H1 (cell line): Measurements from ENCODE around the gene CEP72. TPM values are rescaled to one million over a fixed set of nuclear protein-coding genes. Genes with fewer than 3 reads are reported as not detected.
"Not testable (repeated sequence)": the region's sequence is repeated elsewhere in the genome, so short reads cannot be mapped to it uniquely, and the experiment has no call there.

Experiments used
- CTCF ChIA-PET: fragments of 300-600 bp; sonication (Branson Sonifier 250); formaldehyde crosslinking; loops from one replicate; lab custom pipeline; 2021; ENCODE audit not compliant: partially characterized antibody; lab: Charles Lee
- POLR2A ChIA-PET: fragments of 300-600 bp; sonication (Branson Sonifier 250); formaldehyde crosslinking; loops from one replicate; lab custom pipeline; 2021; ENCODE audit warnings: inconsistent platforms; ENCODE audit not compliant: partially characterized antibody; lab: Charles Lee
- DNase-seq, 2 experiments: peaks; one replicate each; pipeline versions ENCODE4 v3.0.0 to v3.0.0-alpha.2; 2010 to 2022; ENCODE audit warnings: low spot score in 2 of 2, low read depth in 1 of 2, mixed read lengths in 1 of 2
- FAIRE-seq: peaks from 2 replicates; lab custom pipeline; 2011; peaks lifted over from hg19 to GRCh38; lab: Jason Lieb, UNC
- H2AFZ ChIP-seq: 2 replicates; pipeline ENCODE4 v1.8.1; 2012; ENCODE audit warnings: low read length, inconsistent platforms
- H2AK5ac ChIP-seq: 2 replicates; pipeline ENCODE4 v1.6.1; 2013; ENCODE audit warnings: low read depth, low read length
- H2BK120ac ChIP-seq: replicated peaks from 2 replicates; pipeline ENCODE3; 2013; ENCODE audit warnings: low read depth, low read length, inconsistent platforms
- H2BK12ac ChIP-seq: 2 replicates; pipeline ENCODE4 v1.6.1; 2013; ENCODE audit warnings: low read depth, low read length
- H2BK15ac ChIP-seq: 2 replicates; pipeline ENCODE4 v1.6.1; 2013; ENCODE audit warnings: low read length
- H2BK20ac ChIP-seq: 2 replicates; pipeline ENCODE4 v1.6.1; 2013; ENCODE audit warnings: low read length
- H2BK5ac ChIP-seq: 2 replicates; pipeline ENCODE4 v1.6.1; 2013; ENCODE audit warnings: low read depth, low read length
- H3K14ac ChIP-seq: 2 replicates; pipeline ENCODE4 v1.6.1; 2013; ENCODE audit warnings: inconsistent platforms; ENCODE audit not compliant: insufficient read length
- H3K18ac ChIP-seq: 2 replicates; pipeline ENCODE4 v1.6.1; 2013; ENCODE audit warnings: low read length; ENCODE audit errors: extremely low read depth
- H3K23ac ChIP-seq: 2 replicates; pipeline ENCODE4 v1.6.1; 2013; ENCODE audit warnings: inconsistent platforms; ENCODE audit not compliant: insufficient read length
- H3K23me2 ChIP-seq: 2 replicates; pipeline ENCODE4 v1.6.1; 2013; ENCODE audit warnings: low read depth, low read length
- H3K27ac ChIP-seq: 2 replicates; pipeline ENCODE4 v1.6.1; 2011; ENCODE audit warnings: low read depth, low read length, inconsistent platforms
- H3K27me3 ChIP-seq, 4 experiments: replicated peaks in 1 of 4; 1 replicate in 1 of 4; 2 replicates in 3 of 4; pipeline versions ENCODE4 v1.6.1 to v1.8.1; 2011 to 2013; ENCODE audit warnings: low read length in 3 of 4, mild to moderate bottlenecking in 3 of 4, inconsistent platforms in 2 of 4, mixed read lengths in 2 of 4, moderate library complexity in 1 of 4; ENCODE audit not compliant: control insufficient read depth in 3 of 4, insufficient read depth in 3 of 4; ENCODE audit errors: extremely low read depth in 1 of 4
- H3K36me3 ChIP-seq, 4 experiments: 2 replicates each; pipeline versions ENCODE4 v1.6.1 to v1.8.1; 2011 to 2013; ENCODE audit warnings: mild to moderate bottlenecking in 4 of 4, low read length in 3 of 4, moderate library complexity in 2 of 4, control low read depth in 1 of 4, inconsistent platforms in 1 of 4; ENCODE audit not compliant: insufficient read depth in 4 of 4, control insufficient read depth in 2 of 4
- H3K4ac ChIP-seq: replicated peaks from 2 replicates; pipeline ENCODE3; 2013; ENCODE audit warnings: low read length, low read depth, mixed read lengths, inconsistent platforms; ENCODE audit not compliant: insufficient read length
- H3K4me1 ChIP-seq, 4 experiments: replicated peaks in 1 of 4; 1 replicate in 1 of 4; 2 replicates in 3 of 4; pipeline versions ENCODE4 v1.6.1 to v1.8.1; 2011 to 2013; ENCODE audit warnings: low read length in 3 of 4, inconsistent platforms in 2 of 4, mixed read lengths in 1 of 4; ENCODE audit not compliant: insufficient read depth in 4 of 4, control insufficient read depth in 3 of 4
- H3K4me2 ChIP-seq, 2 experiments: 2 replicates each; pipeline versions ENCODE4 v1.6.1 to v1.8.1; 2011 to 2013; ENCODE audit warnings: low read depth in 2 of 2, low read length in 2 of 2, control low read depth in 1 of 2, inconsistent platforms in 1 of 2, mild to moderate bottlenecking in 1 of 2; ENCODE audit not compliant: insufficient read depth in 1 of 2
- H3K4me3 ChIP-seq, 4 experiments: fragments of 200-600, 300-600 bp in 1 of 4; sonication (generic), shearing (Covaris generic), sonication (Bioruptor Twin) in 1 of 4; 2 replicates each; pipeline versions ENCODE4 v1.5.1 to v1.8.1; 2011 to 2016; ENCODE audit warnings: low read length in 4 of 4, low read depth in 3 of 4, control low read depth in 2 of 4, inconsistent platforms in 2 of 4, mild to moderate bottlenecking in 2 of 4, mixed read lengths in 1 of 4, moderate library complexity in 1 of 4; ENCODE audit not compliant: insufficient read depth in 2 of 4; ENCODE audit errors: extremely low read depth in 1 of 4
- H3K56ac ChIP-seq: replicated peaks from 2 replicates; pipeline ENCODE3; 2013; ENCODE audit warnings: low read depth, mild to moderate bottlenecking, mixed read lengths, low read length, inconsistent platforms; ENCODE audit not compliant: insufficient read length
- H3K79me1 ChIP-seq: 2 replicates; pipeline ENCODE4 v1.6.1; 2013; ENCODE audit warnings: low read depth, low read length, control low read depth
- H3K79me2 ChIP-seq, 2 experiments: 2 replicates each; pipeline versions ENCODE4 v1.6.1 to v1.8.1; 2012 to 2013; ENCODE audit warnings: low read length in 2 of 2, mild to moderate bottlenecking in 2 of 2, inconsistent platforms in 1 of 2; ENCODE audit not compliant: insufficient read depth in 2 of 2, control insufficient read depth in 1 of 2
- H3K9ac ChIP-seq, 4 experiments: replicated peaks in 1 of 4; 1 replicate in 1 of 4; 2 replicates in 3 of 4; pipeline versions ENCODE4 v1.6.1 to v1.8.1; 2011 to 2013; ENCODE audit warnings: low read depth in 3 of 4, low read length in 3 of 4, control low read depth in 2 of 4, mild to moderate bottlenecking in 2 of 4, moderate library complexity in 2 of 4, inconsistent platforms in 1 of 4; ENCODE audit errors: extremely low read depth in 1 of 4
- H3K9me3 ChIP-seq, 2 experiments: 2 replicates each; pipeline versions ENCODE4 v1.6.1 to v1.8.1; 2012 to 2013; ENCODE audit warnings: mild to moderate bottlenecking in 2 of 2, moderate library complexity in 2 of 2, control low read depth in 1 of 2, inconsistent platforms in 1 of 2, low read depth in 1 of 2, low read length in 1 of 2, mixed read lengths in 1 of 2; ENCODE audit not compliant: insufficient read depth in 2 of 2
- H4K20me1 ChIP-seq, 2 experiments: replicated peaks in 1 of 2; 2 replicates each; pipeline versions ENCODE3 to v1.8.1; 2011 to 2013; ENCODE audit warnings: inconsistent platforms in 2 of 2, low read length in 2 of 2, mild to moderate bottlenecking in 1 of 2; ENCODE audit not compliant: insufficient read depth in 2 of 2, control insufficient read depth in 1 of 2
- H4K5ac ChIP-seq: 2 replicates; pipeline ENCODE4 v1.6.1; 2013; ENCODE audit warnings: low read length, low read depth, mixed read lengths, inconsistent platforms; ENCODE audit not compliant: insufficient read length
- H4K8ac ChIP-seq: 2 replicates; pipeline ENCODE4 v1.8.0; 2013; ENCODE audit warnings: mild to moderate bottlenecking, moderate library complexity, low read length, inconsistent platforms; ENCODE audit not compliant: insufficient read depth; ENCODE audit errors: extremely low read depth
- H4K91ac ChIP-seq: replicated peaks from 2 replicates; pipeline ENCODE3; 2013; ENCODE audit warnings: low read length, mixed read lengths, inconsistent platforms; ENCODE audit not compliant: insufficient read length
- WGBS, 2 experiments: shearing (Covaris generic) in 1 of 2; methylation state at CpG; one replicate each; pipeline versions ENCODE4 v1.1.6 to v1.1.7; 2013 to 2015; ENCODE audit warnings: low lambda C conversion rate in 2 of 2, mixed read lengths in 2 of 2, inconsistent platforms in 1 of 2, low coverage in 1 of 2, missing lambda C conversion rate in 1 of 2; ENCODE audit not compliant: insufficient replicate concordance in 2 of 2, insufficient coverage in 1 of 2, insufficient read length in 1 of 2; ENCODE audit errors: extremely low coverage in 1 of 2, missing lambda C conversion rate in 1 of 2; 5-methylcytosine and 5-hydroxymethylcytosine counted together
- polyA plus RNA-seq, 7 experiments: library from polyadenylated mRNA; depleted of rRNA in 3 of 7; stranded (reverse) in 5 of 7; unstranded in 2 of 7; fragments of >200 nt in 5 of 7; fragments of 200-250 nt in 2 of 7; gene quantifications; 1 replicate in 5 of 7; 2 replicates in 1 of 7; 4 replicates in 1 of 7; pipeline versions ENCODE4 v1.2.1 to v1.2.3, GENCODE V29; 2011 to 2013; ENCODE audit warnings: missing spikeins in 2 of 7, mixed read lengths in 2 of 7
- total RNA-seq: library from RNA; stranded (reverse); fragmentation: NEBNext Ultra II Directional; extraction: Animal tissue kit (Norgen Biotek cat#: 25700); gene quantifications from 2 replicates; pipeline ENCODE4 v1.2.1, GENCODE V29; 2021

CEP72 gene
- total and polyA plus RNA-seq, 2 of the 8 experiments (the other 6 are each of a cell fraction or from before 2014, with no cell fraction given) = 13.1 to 19.6 TPM

- WGBS, 2 experiments = 84% methylated on average over 5 of the region's 32 CpGs; no CpG with 5 or more reads in 1 of the 2 experiments
- CTCF ChIA-PET = interaction anchor here (1.2 kb wide), 1 partner anchor 9 kb away, joined by 4 read pairs; no protein-coding TSS in a partner anchor
- FAIRE-seq = not testable (repeated sequence)
Measured at GRCh38 chr5:680118-680795, 68.1 kb downstream of the CEP72 start.

GRCh38 chr5:680836-681235 is 68.7 kb downstream of the CEP72 start:
- H3K9ac ChIP-seq, H3K23me2 ChIP-seq, H3K4me3 ChIP-seq, H4K20me1 ChIP-seq, H2AK5ac ChIP-seq, H3K36me3 ChIP-seq, H3K4me2 ChIP-seq, H3K18ac ChIP-seq, H2AFZ ChIP-seq, H2BK5ac ChIP-seq, H3K79me1 ChIP-seq, H3K9me3 ChIP-seq, H3K56ac ChIP-seq, H3K4ac ChIP-seq, H3K27ac ChIP-seq, H2BK15ac ChIP-seq, H4K91ac ChIP-seq, FAIRE-seq, H3K4me1 ChIP-seq, POLR2A ChIA-PET, H2BK120ac ChIP-seq, H2BK20ac ChIP-seq, H3K23ac ChIP-seq, H2BK12ac ChIP-seq, DNase-seq, H3K14ac ChIP-seq, H3K79me2 ChIP-seq, H4K5ac ChIP-seq, H4K8ac ChIP-seq, H3K27me3 ChIP-seq: not testable (repeated sequence)
- 93% methylated on average over 13 of the region's 13 CpGs; no CpG with 5 or more reads in 1 of the 2 experiments for WGBS, 2 experiments
- CTCF ChIA-PET = interaction anchor here (1.2 kb wide), 1 partner anchor 9 kb away, joined by 4 read pairs; no protein-coding TSS in a partner anchor

More at GRCh38 chr5:680118-680795, 68.1 kb downstream of the CEP72 start:
- H3K9ac ChIP-seq, H3K4me2 ChIP-seq, H3K4ac ChIP-seq, POLR2A ChIA-PET, H3K4me3 ChIP-seq, H4K91ac ChIP-seq, H4K8ac ChIP-seq, H3K9me3 ChIP-seq, H2AFZ ChIP-seq, H2BK15ac ChIP-seq, H3K18ac ChIP-seq, H3K56ac ChIP-seq, H3K79me1 ChIP-seq, H3K14ac ChIP-seq, H2BK5ac ChIP-seq, H2BK20ac ChIP-seq, H3K27me3 ChIP-seq, H3K23me2 ChIP-seq, H3K27ac ChIP-seq, H3K4me1 ChIP-seq, H2BK120ac ChIP-seq, H4K20me1 ChIP-seq, DNase-seq, H2AK5ac ChIP-seq, H3K36me3 ChIP-seq, H3K23ac ChIP-seq, H4K5ac ChIP-seq, H2BK12ac ChIP-seq, H3K79me2 ChIP-seq: not testable (repeated sequence)
